Left ventricle myocardium superior (tissue), 1 donor: ENCODE results near the gene FAXDC2. TPM values are rescaled to one million over a fixed set of nuclear protein-coding genes. Genes with fewer than 3 reads are reported as not detected.

Source experiments
- ATAC-seq: fragments of 200-7000 bp; cut with Tn5 transposase; one replicate; pipeline ENCODE4 v1.9.1; 2020; ENCODE audit warnings: mild to moderate bottlenecking, moderate library complexity
- DNase-seq: peaks from one replicate; pipeline ENCODE4 v3.0.0-alpha.2; 2020
- intact Hi-C: fragments of 100-400 bp; cut with micrococcal nuclease; formaldehyde crosslinking; loops from one replicate; pipeline ENCODE4 v1.11.0; 2022
- long read RNA-seq: library from polyadenylated mRNA; unstranded; transcript quantifications from one replicate; pipeline ENCODE4 v2.0.0, GENCODE V29; 2021
- total RNA-seq: library from RNA; stranded (reverse); fragmentation: NEBNext Ultra II Directional; extraction: Animal tissue kit (Norgen Biotek cat#: 25700); gene quantifications from one replicate; pipeline ENCODE4 v1.2.1, GENCODE V29; 2021
- donor health status: DM: no; HTN: yes; CAD: no; lungs with severe emphysema.

The FAXDC2 gene, protein sequence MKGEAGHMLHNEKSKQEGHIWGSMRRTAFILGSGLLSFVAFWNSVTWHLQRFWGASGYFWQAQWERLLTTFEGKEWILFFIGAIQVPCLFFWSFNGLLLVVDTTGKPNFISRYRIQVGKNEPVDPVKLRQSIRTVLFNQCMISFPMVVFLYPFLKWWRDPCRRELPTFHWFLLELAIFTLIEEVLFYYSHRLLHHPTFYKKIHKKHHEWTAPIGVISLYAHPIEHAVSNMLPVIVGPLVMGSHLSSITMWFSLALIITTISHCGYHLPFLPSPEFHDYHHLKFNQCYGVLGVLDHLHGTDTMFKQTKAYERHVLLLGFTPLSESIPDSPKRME
- total RNA-seq: 26.1 TPM
- long read RNA-seq, partial matches to known transcripts: 4 of 13 reads
- long read RNA-seq, other reads (novel, unspliced or antisense): 6 of 13 reads

DNA sequence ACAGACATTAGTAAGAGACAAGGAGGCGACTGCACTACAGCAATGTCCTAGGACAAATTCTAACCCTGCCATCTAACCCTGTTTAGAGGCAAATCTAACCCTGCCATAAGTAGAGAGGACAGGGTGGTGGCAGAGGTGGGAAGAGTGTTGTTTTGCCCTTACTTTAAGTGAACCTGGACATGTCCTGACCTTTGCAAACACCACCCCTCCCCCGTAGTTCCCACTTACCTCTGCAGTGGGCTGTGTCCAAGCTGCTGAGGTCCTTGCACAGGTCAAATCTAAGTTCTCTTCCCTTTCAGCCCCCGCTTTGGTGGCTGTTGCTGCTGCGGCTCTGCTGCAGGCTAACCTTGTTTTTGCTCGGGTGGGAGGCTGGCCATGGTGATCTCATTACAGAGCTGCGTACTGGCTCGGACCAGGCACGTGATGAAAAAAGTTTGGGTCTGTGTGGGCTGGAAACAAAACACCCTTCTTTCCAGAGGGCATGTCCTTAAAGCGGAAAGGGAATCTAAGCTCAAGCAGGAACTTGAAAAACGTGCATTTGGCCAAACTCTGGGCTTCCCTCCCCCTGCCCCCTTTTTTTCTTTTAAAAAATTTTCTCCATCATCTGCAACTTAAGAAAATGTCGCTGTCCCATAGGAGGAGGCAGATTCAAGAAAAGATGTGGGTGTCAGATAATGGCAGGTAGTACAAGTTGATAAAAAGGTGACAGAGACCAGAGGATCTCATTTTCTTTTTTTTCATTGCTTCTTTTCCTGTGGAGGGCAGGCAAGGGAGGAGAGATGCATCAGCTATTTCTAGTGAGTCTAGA, at the start of gene FAXDC2:
Gene FAXDC2 (minus strand): TSS at position 349 of the 808 bp plus-strand sequence. CDS start 12,425 bp downstream, outside the sequence.
- intact Hi-C loops: no loop called here
- ATAC-seq (peak; percentile 98), DNase-seq (peak; percentile 79)

DNA sequence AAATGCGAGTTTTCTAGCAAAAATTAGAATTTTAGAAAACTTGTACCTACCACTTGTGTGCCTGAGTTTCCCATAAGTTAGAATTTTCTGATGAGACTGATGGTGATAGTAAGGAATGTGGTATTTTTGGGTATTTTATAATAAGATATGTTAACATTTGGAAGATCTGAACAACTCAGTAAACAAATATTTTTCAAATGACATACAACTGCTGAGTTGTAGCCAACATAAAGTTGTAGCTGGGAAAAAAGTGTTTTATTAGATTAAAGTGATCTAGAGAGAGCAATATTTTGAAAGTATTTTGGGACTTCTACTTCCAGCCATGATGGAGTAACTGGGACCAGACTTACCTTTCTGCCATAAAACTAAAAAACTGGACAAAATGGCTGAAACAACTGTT, 49.7 kb upstream of the FAXDC2 start:
- DNase-seq: no peak
- intact Hi-C loops: no loop called here
- ATAC-seq: no peak

DNA sequence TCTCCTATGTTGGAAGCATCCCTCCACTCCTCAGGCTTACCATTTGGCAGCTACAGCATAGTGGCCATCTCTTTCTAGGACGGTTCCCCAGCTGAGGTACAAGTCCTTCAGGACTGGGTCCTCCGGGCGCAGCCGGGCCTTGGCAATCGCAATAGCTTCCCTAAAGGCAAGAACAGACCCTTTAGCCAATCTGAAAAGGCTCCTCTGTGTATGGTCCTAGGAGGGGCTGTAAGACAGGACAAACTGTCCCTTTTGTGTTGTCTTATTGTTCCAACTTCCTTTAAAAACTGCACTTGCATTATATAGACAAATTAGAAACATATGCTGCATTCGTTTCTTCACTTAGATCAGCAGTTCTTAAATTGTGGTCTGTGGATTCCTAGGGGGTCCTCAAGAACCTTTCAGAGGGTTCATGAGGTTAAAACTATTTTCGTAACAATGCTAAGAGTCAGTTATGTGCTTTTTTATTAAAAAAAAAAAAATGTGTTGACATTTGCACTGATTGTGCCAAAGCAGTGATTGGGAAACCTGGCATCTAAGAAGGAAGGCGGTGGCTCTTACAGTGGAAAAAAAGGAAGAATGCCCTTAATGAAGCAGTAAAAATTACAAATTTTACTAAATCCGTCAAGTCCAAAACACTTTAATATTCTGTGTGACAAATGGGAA, 48.9 kb upstream of the FAXDC2 start:
- ATAC-seq (peak; percentile 20), DNase-seq (no peak)
- intact Hi-C loops: no loop called here

DNA sequence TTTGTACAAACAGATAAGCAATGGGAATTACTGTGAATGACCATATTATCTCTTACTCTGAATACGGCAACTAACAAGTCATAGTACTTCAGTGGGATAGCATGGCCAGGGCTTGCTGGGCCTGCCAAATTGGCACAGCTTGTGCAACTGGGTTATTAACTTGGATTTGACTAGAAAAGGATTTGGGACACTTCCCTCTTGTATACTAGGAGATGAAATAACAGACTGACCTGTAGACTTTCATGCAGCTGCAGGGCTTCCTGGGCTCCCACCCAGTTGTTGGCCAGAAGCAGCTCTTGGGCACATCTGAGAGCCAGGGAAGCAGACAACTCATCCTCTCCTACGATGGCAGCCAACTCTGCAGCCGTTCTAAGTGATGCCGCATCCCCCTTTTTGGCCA, 47.8 kb upstream of the FAXDC2 start:
- ATAC-seq (peak; percentile 60), DNase-seq (no peak)
- intact Hi-C loops: no loop called here

DNA sequence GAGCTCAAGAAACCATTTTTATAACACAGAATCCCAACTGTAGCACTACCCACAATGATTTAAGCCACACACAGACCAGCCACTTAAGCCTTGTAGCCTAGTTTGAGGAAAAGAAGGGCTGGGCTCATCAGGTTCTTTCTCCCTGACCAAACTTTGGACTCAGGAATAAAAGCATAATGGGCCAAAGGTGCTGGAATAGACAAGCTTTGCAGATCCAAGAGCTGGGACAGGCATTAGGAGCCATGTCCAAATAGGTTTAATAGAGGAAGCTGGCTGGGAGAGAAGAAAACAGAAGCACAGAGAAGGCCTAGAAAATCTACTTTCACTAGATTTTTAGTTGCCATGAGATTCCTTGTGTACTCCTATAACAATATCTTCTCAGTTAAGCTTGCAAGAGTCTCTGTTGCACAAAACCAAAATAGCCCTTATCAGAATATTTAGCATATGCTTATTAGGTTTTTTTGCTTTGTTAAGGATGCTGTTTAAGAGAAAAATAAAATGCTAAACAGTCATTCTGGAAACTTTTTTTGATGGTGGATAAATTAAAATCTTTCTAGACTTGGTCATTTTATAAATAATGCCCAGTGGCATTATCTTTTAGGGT, 46.3 kb upstream of the FAXDC2 start:
- ATAC-seq (no peak), DNase-seq (no peak)
- intact Hi-C loops: no loop called here

DNA sequence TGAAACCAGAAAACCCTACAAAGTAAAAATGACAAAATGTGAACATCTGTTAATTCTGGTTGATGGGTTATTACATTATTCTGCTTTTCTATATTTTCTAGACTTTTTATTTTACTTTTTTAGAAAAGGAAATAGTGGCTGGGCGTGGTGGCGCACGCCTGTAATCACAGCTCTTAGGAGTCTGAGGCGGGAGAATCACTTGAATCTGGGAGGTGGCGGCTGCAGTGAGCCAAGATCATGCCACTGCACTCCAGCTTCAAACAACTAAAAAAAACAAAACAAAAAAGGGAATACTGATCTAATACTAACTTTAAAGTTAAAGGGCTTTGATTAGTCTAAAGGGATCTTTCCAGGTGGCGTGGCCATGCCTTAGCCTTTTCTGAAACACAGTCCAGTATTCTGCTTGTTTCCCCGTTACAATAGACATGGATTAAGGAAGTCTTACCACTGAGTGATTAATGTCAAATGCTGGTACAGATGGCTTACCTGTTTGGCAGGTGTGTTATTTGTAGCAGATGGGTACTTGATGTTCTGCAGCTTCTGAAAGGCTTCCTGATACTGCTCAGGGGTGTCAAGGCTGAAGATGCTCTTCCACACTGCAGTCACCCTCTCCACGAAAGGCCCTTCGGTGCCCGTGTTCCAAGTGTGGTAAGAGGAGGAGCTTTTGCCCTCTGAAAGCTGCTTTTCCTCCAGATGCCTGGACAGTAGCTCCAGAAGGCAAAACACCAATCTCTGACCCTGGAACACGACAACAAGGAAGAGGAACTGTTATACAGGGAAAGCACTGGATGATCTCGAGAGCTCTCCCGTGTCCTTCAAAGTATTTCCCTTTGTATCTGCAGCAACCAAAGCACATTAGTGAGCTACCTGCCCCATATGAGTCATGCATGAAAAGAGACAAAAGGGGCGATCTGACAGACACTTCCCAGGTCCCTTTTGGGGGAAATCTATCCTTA, 45.5 kb upstream of the FAXDC2 start:
- ATAC-seq (no peak), DNase-seq (no peak)
- intact Hi-C loops: no loop called here

GRCh38 chr5:154893381-154893780, 43.0 kb upstream of the FAXDC2 start:
- ATAC-seq (no peak), DNase-seq (no peak)
- intact Hi-C loops: no loop called here

DNA sequence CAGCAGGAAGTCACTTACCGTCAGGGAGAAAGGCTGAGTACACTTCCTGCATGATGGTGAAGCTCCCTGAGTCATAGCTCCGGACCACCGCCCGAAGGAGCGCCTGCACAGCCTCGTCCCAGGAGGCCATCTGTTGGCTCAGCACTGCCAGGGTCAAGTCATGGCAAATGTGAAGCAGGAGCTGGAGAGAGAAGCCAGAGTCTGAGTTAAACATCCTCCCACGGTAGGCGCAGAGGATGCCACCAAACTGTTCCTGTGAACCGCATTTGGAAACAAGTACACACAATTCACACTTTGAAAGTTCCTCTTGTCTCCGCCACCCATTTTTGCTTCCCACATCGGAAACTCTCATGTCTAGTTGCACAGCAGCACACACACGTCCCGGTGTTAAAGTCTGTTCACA, 42.0 kb upstream of the FAXDC2 start:
- DNase-seq (no peak), ATAC-seq (peak; percentile 43)
- intact Hi-C loops: no loop called here

GRCh38 chr5:154885439-154885838, 35.0 kb upstream of the FAXDC2 start:
- intact Hi-C loops: no loop called here
- no peak for ATAC-seq
- DNase-seq: no peak

DNA sequence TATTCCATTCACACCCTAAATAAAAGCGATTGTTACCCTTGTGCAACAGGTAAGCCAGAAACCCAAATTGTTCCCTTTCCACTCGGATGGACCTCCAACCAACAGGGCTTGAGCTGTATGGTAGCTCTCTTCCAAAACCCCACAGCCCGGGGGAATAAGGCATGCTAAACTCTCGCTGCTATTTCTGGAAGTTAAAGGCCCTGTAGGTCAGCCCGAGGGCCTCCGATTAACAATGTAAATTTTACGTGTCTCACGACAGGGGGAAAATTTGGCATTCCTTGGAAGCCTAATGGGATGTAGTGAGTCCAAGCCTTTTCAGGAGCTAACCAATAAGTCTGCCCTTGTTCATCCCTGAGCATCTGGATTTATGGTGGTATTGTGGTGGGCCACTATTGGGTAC, 34.0 kb upstream of the FAXDC2 start:
- ATAC-seq (no peak), DNase-seq (no peak)
- intact Hi-C loops: no loop called here

- DNase-seq: no peak
- intact Hi-C loops: no loop called here
- peak; percentile 51 for ATAC-seq
These were observed 31.6 kb upstream of the FAXDC2 start for GRCh38 chr5:154881986-154882385.

DNA sequence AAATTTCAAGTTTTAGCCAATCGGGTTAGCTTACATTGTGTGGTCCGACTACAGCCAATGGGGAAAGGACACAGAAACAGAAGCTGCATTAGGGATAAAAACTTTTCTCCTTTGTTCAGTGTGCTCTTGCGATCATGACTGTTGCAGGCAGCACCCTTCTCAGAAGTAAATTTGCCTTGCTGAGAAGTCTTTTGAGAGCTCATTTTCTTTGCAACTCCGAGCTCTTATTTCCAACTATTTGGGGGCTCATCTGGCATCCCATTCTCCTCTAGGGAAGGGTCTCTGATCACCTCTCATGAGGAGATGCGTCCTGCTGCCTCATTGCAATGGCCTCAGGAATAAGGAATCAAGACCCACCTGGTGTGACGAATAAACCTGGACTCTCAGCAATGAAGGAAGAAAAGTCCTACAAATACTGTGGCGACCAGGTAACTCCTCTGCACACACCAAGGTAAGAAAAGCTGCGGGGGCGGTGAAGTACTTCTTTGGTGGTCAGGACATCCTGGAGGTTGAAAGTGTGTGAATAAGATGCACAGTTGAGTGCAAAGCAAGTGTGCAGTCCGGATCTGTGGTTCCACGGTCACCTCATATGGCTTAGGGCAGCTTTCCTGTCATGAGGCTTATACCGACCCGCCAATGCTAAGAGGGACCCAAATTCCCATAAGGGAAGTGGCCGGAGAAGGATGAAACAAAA, 28.4 kb upstream of the FAXDC2 start:
- intact Hi-C loops: no loop called here
- ATAC-seq (no peak), DNase-seq (no peak)

GRCh38 chr5:154873791-154874331, 23.5 kb upstream of the FAXDC2 start:
- ATAC-seq: no peak
- intact Hi-C loops: no loop called here
- DNase-seq: no peak

DNA sequence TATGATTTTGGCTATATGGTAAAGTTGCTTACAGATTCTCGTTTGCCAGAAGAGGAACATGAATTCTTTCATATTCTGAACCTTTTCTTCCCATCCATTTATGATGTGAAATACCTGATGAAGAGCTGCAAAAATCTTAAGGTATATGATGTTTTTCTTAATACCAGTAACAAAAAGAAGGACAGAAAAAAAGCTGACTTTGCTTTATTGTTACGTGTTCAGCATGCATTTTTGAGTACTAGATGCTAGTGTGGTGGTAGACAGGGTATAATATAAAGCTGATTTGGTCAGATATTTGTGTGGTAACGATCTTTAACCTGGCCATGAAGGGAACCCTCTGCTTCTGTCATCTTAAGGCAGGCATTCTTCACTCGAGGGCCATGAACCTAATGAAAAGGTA, 21.3 kb upstream of the FAXDC2 start:
- intact Hi-C loops: no loop called here
- DNase-seq (no peak), ATAC-seq (no peak)

DNA sequence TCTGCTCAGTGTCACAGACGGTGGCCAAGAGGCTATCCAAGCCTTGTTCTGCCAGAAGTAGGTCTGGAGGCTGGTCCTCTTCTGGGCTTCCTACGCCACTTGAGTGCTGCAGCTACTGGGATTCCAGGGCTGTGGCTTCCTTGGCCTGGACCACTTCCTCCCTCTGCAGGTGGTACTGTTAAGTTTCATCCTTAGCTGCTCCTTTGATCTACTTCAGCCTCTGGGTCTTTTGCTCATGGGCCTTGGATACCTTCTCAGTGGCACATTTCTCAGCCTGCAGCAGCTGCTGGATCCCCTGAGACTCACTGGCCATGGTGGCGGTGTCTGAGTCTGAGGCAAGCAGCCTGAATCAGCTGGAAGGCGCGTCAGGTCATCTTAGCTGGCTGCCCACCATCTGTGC, 18.3 kb upstream of the FAXDC2 start:
- intact Hi-C loops: no loop called here
- peak; percentile 48 for ATAC-seq

GRCh38 chr5:154866841-154867240, 16.4 kb upstream of the FAXDC2 start:
- DNase-seq (no peak), ATAC-seq (no peak)
- intact Hi-C loops: no loop called here

More for the DNA sequence above, 18.3 kb upstream of the FAXDC2 start:
- DNase-seq: no peak

GRCh38 chr5:154865466-154866184, 15.2 kb upstream of the FAXDC2 start:
- no peak for DNase-seq
- ATAC-seq: no peak
- intact Hi-C loops: no loop called here
